ENCODE data around the gene PDE6G. TPM values are rescaled to one million over a fixed set of nuclear protein-coding genes. Genes with fewer than 3 reads are reported as not detected.

PDE6G gene
- total RNA-seq, 1 donor from 2014 or later, result not detected

GRCh38 chr17:81695801-81696200 lies 39.5 kb upstream of the PDE6G start:
- Histone ChIP-seq H3K36me3 (peaks cover 0 to 83% of the 10 kb centered on the region in 2 donors), H3K27me3 (no peaks in the 10 kb centered on the region)
- intact Hi-C loops (cut with DNase I), result no loop called here

GRCh38 chr17:81695211-81695610 lies 38.9 kb upstream of the PDE6G start:
- no peak for DNase-seq (ENCODE audit: extremely low spot score in 2 of 2)
- Histone ChIP-seq H3K27ac (no peak overlapping the region), H3K4me1 (no peaks in the 10 kb centered on the region), H3K27me3 (no peaks in the 10 kb centered on the region), H3K4me3 (no peak overlapping the region), H3K9me3 (no peaks in the 10 kb centered on the region), H3K36me3 (peaks cover 0 to 83% of the 10 kb centered on the region in 2 donors)
- TF ChIP-seq POLR2A (IDR thresholded peaks at IDR 0.05), result no peak
- TF ChIP-seq, protein P1, sequence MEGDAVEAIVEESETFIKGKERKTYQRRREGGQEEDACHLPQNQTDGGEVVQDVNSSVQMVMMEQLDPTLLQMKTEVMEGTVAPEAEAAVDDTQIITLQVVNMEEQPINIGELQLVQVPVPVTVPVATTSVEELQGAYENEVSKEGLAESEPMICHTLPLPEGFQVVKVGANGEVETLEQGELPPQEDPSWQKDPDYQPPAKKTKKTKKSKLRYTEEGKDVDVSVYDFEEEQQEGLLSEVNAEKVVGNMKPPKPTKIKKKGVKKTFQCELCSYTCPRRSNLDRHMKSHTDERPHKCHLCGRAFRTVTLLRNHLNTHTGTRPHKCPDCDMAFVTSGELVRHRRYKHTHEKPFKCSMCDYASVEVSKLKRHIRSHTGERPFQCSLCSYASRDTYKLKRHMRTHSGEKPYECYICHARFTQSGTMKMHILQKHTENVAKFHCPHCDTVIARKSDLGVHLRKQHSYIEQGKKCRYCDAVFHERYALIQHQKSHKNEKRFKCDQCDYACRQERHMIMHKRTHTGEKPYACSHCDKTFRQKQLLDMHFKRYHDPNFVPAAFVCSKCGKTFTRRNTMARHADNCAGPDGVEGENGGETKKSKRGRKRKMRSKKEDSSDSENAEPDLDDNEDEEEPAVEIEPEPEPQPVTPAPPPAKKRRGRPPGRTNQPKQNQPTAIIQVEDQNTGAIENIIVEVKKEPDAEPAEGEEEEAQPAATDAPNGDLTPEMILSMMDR (IDR thresholded peaks at IDR 0.05), result no peak
- TF ChIP-seq POLR2AphosphoS5 (IDR thresholded peaks at IDR 0.05; ENCODE audit: insufficient read depth in 1 of 2, low read depth in 1 of 2), result no peak
- intact Hi-C loops (cut with DNase I), result no loop called here

More at GRCh38 chr17:81695801-81696200, 39.5 kb upstream of the PDE6G start:
- DNase-seq (ENCODE audit: extremely low spot score in 2 of 2), result no peak
- H3K4me1 ChIP-seq, result peaks cover under 1% of the 10 kb centered on the region
- TF ChIP-seq POLR2A (IDR thresholded peaks at IDR 0.05) (no peak), POLR2AphosphoS5 (IDR thresholded peaks at IDR 0.05; ENCODE audit: insufficient read depth in 1 of 2, low read depth in 1 of 2) (no peak)
- H3K27ac ChIP-seq, result no peak overlapping the region
- H3K9me3 ChIP-seq, result no peaks in the 10 kb centered on the region
- no peak overlapping the region for H3K4me3 ChIP-seq

DNA sequence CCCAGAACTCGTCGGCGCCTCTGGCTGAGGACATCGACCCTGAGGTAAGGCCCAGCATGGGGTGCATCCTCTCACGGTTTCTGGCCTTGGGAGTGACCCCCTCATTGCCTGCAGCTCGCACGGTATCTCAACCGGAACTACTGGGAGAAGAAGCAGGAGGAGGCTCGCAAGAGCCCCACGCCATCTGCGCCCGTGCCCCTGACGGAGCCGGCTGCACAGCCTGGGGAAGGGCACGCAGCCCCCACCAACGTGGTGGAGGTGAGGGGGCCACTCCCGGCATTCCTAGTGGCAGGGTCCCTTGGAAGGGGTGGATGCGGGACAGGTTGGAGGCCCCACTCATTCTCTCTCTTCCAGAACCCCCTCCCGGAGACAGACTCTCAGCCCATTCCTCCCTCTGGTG lies 38.5 kb upstream of the PDE6G start:
- intact Hi-C loops (cut with DNase I), result no loop called here
- peaks cover 0 to 87% of the 10 kb centered on the region in 2 donors for H3K36me3 ChIP-seq
- no peak overlapping the region for H3K27ac ChIP-seq
- no peaks in the 10 kb centered on the region for H3K9me3 ChIP-seq
- no peaks in the 10 kb centered on the region for H3K4me1 ChIP-seq
- TF ChIP-seq POLR2A (IDR thresholded peaks at IDR 0.05), result no peak
- no peak for DNase-seq (ENCODE audit: extremely low spot score in 2 of 2)
- H3K4me3 ChIP-seq, result no peak overlapping the region
- H3K27me3 ChIP-seq, result no peaks in the 10 kb centered on the region

DNA sequence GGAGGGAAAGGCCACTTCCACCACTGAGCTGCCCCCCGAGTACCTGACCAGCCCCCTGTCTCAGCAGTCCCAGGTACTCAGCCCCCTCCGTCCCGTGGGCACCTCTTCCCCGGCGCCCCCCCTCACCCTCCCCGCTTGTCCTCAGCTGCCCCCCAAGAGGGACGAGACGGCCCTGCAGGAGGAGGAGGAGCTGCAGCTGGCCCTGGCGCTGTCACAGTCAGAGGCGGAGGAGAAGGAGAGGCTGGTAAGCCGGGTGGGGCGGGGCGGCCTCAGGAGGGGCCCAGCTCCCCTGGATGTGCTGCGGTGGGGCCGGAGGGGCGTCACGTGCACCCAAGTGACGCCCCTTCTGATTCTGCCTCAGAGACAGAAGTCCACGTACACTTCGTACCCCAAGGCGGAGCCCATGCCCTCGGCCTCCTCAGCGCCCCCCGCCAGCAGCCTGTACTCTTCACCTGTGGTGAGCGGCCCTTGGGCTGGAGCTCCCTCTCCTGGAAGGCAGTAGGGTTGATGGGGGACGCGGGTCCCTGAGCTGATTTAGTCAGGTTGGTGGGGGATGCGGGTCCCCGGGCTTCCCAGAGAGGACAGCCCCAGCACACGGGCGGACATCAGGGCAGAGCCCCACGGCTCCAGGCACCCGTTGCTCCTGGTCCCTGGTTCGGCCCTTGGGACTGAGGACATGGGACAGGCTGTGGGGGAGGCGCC lies 37.3 kb upstream of the PDE6G start:
- Histone ChIP-seq H3K27me3 (no peaks in the 10 kb centered on the region), H3K9me3 (no peaks in the 10 kb centered on the region), H3K4me3 (no peak overlapping the region), H3K27ac (no peak overlapping the region), H3K4me1 (no peaks in the 10 kb centered on the region), H3K36me3 (peaks cover 0 to 92% of the 10 kb centered on the region in 2 donors)
- intact Hi-C loops (cut with DNase I), result no loop called here
- no peak for DNase-seq (ENCODE audit: extremely low spot score in 2 of 2)
- TF ChIP-seq, protein P1 (IDR thresholded peaks at IDR 0.05), result no peak
- TF ChIP-seq POLR2A (IDR thresholded peaks at IDR 0.05) (no peak), POLR2AphosphoS5 (IDR thresholded peaks at IDR 0.05; ENCODE audit: insufficient read depth in 1 of 2, low read depth in 1 of 2) (no peak)

- Histone ChIP-seq H3K27me3 (no peaks in the 10 kb centered on the region), H3K4me3 (no peak overlapping the region), H3K27ac (no peak overlapping the region), H3K36me3 (peaks cover 0 to 96% of the 10 kb centered on the region in 2 donors), H3K4me1 (peaks cover 7% of the 10 kb centered on the region), H3K9me3 (no peaks in the 10 kb centered on the region)
- TF ChIP-seq, protein P1 (IDR thresholded peaks at IDR 0.05), result no peak
- TF ChIP-seq POLR2AphosphoS5 (IDR thresholded peaks at IDR 0.05; ENCODE audit: insufficient read depth in 1 of 2, low read depth in 1 of 2) (no peak), POLR2A (IDR thresholded peaks at IDR 0.05) (no peak)
- DNase-seq (ENCODE audit: extremely low spot score in 2 of 2), result no peak
- intact Hi-C loops (cut with DNase I), result no loop called here
These were observed 35.3 kb upstream of the PDE6G start for GRCh38 chr17:81691608-81692007.

DNA sequence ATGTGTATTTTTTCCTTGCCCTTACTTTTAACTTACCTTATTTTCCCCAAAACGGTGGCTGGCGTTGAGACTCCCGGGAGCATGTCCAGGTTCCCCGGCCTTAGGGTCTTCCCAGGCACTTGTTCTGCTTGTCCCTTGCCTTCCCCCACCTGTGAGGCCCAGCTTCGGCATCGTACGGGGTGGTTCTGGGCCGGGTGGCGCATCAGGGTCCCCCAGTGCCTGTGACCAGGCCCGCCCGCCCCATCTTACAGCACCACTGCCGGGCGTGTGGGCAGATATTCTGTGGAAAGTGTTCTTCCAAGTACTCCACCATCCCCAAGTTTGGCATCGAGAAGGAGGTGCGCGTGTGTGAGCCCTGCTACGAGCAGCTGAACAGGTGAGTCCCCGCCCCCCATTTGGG lies 34.9 kb upstream of the PDE6G start:
- intact Hi-C loops (cut with DNase I), result no loop called here
- no peak for DNase-seq (ENCODE audit: extremely low spot score in 2 of 2)
- Histone ChIP-seq H3K27ac (no peak overlapping the region), H3K27me3 (no peaks in the 10 kb centered on the region), H3K4me3 (no peak overlapping the region), H3K4me1 (peaks cover 11% of the 10 kb centered on the region), H3K9me3 (no peaks in the 10 kb centered on the region), H3K36me3 (peaks cover 0 to 96% of the 10 kb centered on the region in 2 donors)
- TF ChIP-seq, protein P1 (IDR thresholded peaks at IDR 0.05), result no peak
- no peak for TF ChIP-seq POLR2AphosphoS5 (IDR thresholded peaks at IDR 0.05; ENCODE audit: insufficient read depth in 1 of 2, low read depth in 1 of 2)
- TF ChIP-seq POLR2A (IDR thresholded peaks at IDR 0.05), result no peak
